HG03175 (cell line): ENCODE measurements around the gene IFNAR2.

Experiments used
- ATAC-seq: cut with Tn5 transposase; IDR thresholded peaks from one replicate; pipeline ENCODE4 v1.9.1; 2021; ENCODE audit warnings: mild to moderate bottlenecking, moderate library complexity; ENCODE audit not compliant: unreplicated experiment

Gene IFNAR2

GRCh38 chr21:33266050-33266788 lies 36.5 kb downstream of the IFNAR2 start, which contains the start of gene IL10RB:
IL10RB (plus strand) TSS chr21:33266367; CDS start chr21:33266466, 99 bp downstream.
- ATAC-seq, result peak; percentile 40

GRCh38 chr21:33266789-33267135 lies 37.0 kb downstream of the IFNAR2 start:
- ATAC-seq, result no peak

GRCh38 chr21:33267250-33267649 lies 37.5 kb downstream of the IFNAR2 start:
- ATAC-seq, result no peak

- peak; percentile 15 for ATAC-seq
These were observed 38.6 kb downstream of the IFNAR2 start for GRCh38 chr21:33268393-33268736.

GRCh38 chr21:33268737-33269441 lies 39.2 kb downstream of the IFNAR2 start:
- peak; percentile 70 for ATAC-seq

GRCh38 chr21:33270986-33271385 lies 41.2 kb downstream of the IFNAR2 start:
- no peak for ATAC-seq

- no peak for ATAC-seq
These were observed 43.3 kb downstream of the IFNAR2 start for GRCh38 chr21:33273044-33273443.

GRCh38 chr21:33278721-33279120 lies 49.0 kb downstream of the IFNAR2 start:
- no peak for ATAC-seq

- no peak for ATAC-seq
These were observed 49.6 kb downstream of the IFNAR2 start for GRCh38 chr21:33279330-33279820.
